Endothelial cell of umbilical vein (primary cell): ENCODE measurements around the gene NXPH1. TPM values are rescaled to one million over a fixed set of nuclear protein-coding genes. Genes with fewer than 3 reads are reported as not detected.

Source experiments
- BruUV-seq: library from RNA; stranded (reverse); fragments of 400-500 nt; replicated peaks from 2 replicates; lab custom pipeline; 2021; lab: Mats Ljungman, UMichigan
- CTCF ChIA-PET: fragments of 300-600, 350-600 bp; sonication (Branson Sonifier 250); formaldehyde crosslinking; loops from one replicate; lab custom pipeline; 2021; ENCODE audit warnings: antibody characterized with exemption, inconsistent platforms; lab: Charles Lee
- POLR2A ChIA-PET: fragments of 300-600, 350-600 bp; sonication (Branson Sonifier 250); formaldehyde crosslinking; loops from one replicate; lab custom pipeline; 2021; ENCODE audit warnings: antibody characterized with exemption, inconsistent platforms; lab: Charles Lee
- DNase-seq: peaks from one replicate; pipeline ENCODE4 v3.0.0-alpha.2; 2011; ENCODE audit warnings: low read depth, low spot score
- FAIRE-seq: peaks from 2 replicates; lab custom pipeline; 2011; peaks lifted over from hg19 to GRCh38; lab: Jason Lieb, UNC
- H2AFZ ChIP-seq: 2 replicates; pipeline ENCODE4 v1.6.0; 2012; ENCODE audit warnings: low read depth, low read length, control low read depth, inconsistent platforms
- H3K27ac ChIP-seq: 2 replicates; pipeline ENCODE4 v1.5.1; 2011; ENCODE audit warnings: low read depth, mild to moderate bottlenecking, control low read depth, low read length, moderate library complexity; ENCODE audit not compliant: insufficient read depth
- H3K27me3 ChIP-seq, 2 experiments: 2 replicates each; pipeline versions ENCODE4 v1.6.0 to v1.6.1; 2011; ENCODE audit warnings: low read length in 2 of 2, mixed read lengths in 1 of 2; ENCODE audit not compliant: control insufficient read depth in 2 of 2, insufficient read depth in 2 of 2
- H3K36me3 ChIP-seq, 2 experiments: 2 replicates in 1 of 2; 3 replicates in 1 of 2; pipeline ENCODE4 v1.5.1; 2011; ENCODE audit warnings: low read length in 2 of 2, mild to moderate bottlenecking in 1 of 2, moderate library complexity in 1 of 2; ENCODE audit not compliant: control insufficient read depth in 2 of 2, insufficient read depth in 2 of 2; ENCODE audit errors: extremely low read depth in 1 of 2
- H3K4me1 ChIP-seq: 3 replicates; pipeline ENCODE4 v1.5.1; 2011; ENCODE audit warnings: mild to moderate bottlenecking, low read length; ENCODE audit not compliant: control insufficient read depth, insufficient read depth; ENCODE audit errors: extremely low read depth
- H3K4me2 ChIP-seq: 2 replicates; pipeline ENCODE4 v1.6.1; 2011; ENCODE audit warnings: low read length, control low read depth, mixed read lengths; ENCODE audit not compliant: insufficient read depth
- H3K4me3 ChIP-seq, 3 experiments: fragments of 200-600 bp in 1 of 3; sonication (generic), shearing (Covaris generic) in 1 of 3; replicated peaks in 1 of 3; 2 replicates each; pipeline ENCODE4 v1.5.1; 2011 to 2016; ENCODE audit warnings: control low read depth in 3 of 3, low read length in 3 of 3, mild to moderate bottlenecking in 2 of 3, inconsistent platforms in 1 of 3, low read depth in 1 of 3, moderate library complexity in 1 of 3; ENCODE audit not compliant: insufficient read depth in 1 of 3
- H3K79me2 ChIP-seq: 2 replicates; pipeline ENCODE4 v1.6.0; 2012; ENCODE audit warnings: low read length, inconsistent platforms; ENCODE audit not compliant: control insufficient read depth, insufficient read depth
- H3K9ac ChIP-seq: replicated peaks from 2 replicates; pipeline ENCODE3; 2011; ENCODE audit warnings: low read length, control low read depth; ENCODE audit not compliant: insufficient read depth; ENCODE audit errors: extremely low read depth
- H3K9me1 ChIP-seq: replicated peaks from 3 replicates; pipeline ENCODE4 v1.6.0; 2011; ENCODE audit warnings: mild to moderate bottlenecking, low read length; ENCODE audit not compliant: control insufficient read depth, insufficient read depth; ENCODE audit errors: extremely low read depth
- H3K9me3 ChIP-seq: replicated peaks from 2 replicates; pipeline ENCODE4 v1.5.1; 2012; ENCODE audit warnings: low read length, inconsistent platforms; ENCODE audit not compliant: control insufficient read depth, insufficient read depth
- H4K20me1 ChIP-seq: replicated peaks from 2 replicates; pipeline ENCODE3; 2011; ENCODE audit warnings: mild to moderate bottlenecking, low read length; ENCODE audit not compliant: control insufficient read depth, insufficient read depth; ENCODE audit errors: extremely low read depth
- EZH2 ChIP-seq: IDR thresholded peaks from 2 replicates; pipeline ENCODE4 v1.6.1; 2012; ENCODE audit warnings: borderline replicate concordance, low read depth, mild to moderate bottlenecking, moderate library complexity, low read length, inconsistent platforms; ENCODE audit not compliant: severe bottlenecking
- FOS ChIP-seq: IDR thresholded peaks from 2 replicates; pipeline ENCODE4 v1.6.1; 2011; ENCODE audit warnings: mild to moderate bottlenecking, low read length, moderate library complexity, borderline replicate concordance; ENCODE audit not compliant: insufficient read depth
- JUN ChIP-seq: IDR thresholded peaks from 2 replicates; pipeline ENCODE4 v1.6.1; 2011; ENCODE audit warnings: borderline replicate concordance, low read depth; ENCODE audit not compliant: insufficient read length, insufficient read depth
- MAX ChIP-seq: IDR thresholded peaks from 2 replicates; pipeline ENCODE4 v1.6.1; 2011; ENCODE audit not compliant: insufficient read depth, insufficient read length
- MYC ChIP-seq: IDR thresholded peaks from one replicate; pipeline ENCODE4 v1.6.1; 2011; ENCODE audit warnings: mild to moderate bottlenecking, low read depth, low read length
- POLR2A ChIP-seq: IDR thresholded peaks from 2 replicates; pipeline ENCODE4 v1.6.1; 2012; ENCODE audit warnings: low read depth, mild to moderate bottlenecking, control low read depth, low read length
- POLR2AphosphoS5 ChIP-seq: IDR thresholded peaks from 2 replicates; pipeline ENCODE4 v1.6.1; 2012; ENCODE audit warnings: low read depth, mild to moderate bottlenecking, control low read depth, low read length, moderate library complexity; ENCODE audit not compliant: insufficient read depth
- dilution Hi-C: fragments of 300-500 bp; cut with MboI; formaldehyde crosslinking; loops from one replicate; pipeline ENCODE4 v1.15.0; 2019; ENCODE audit warnings: low sequenced_read_pairs; ENCODE audit not compliant: extremely low pct_ligation_motif_present
- intact Hi-C: fragments of 100-400 bp; cut with micrococcal nuclease; formaldehyde crosslinking; loops from one replicate; pipeline ENCODE4 v1.10.0; 2022
- polyA plus RNA-seq, 4 experiments: library from polyadenylated mRNA; depleted of rRNA in 3 of 4; stranded (reverse) in 3 of 4; unstranded in 1 of 4; fragments of >200 nt; gene quantifications; 2 replicates each; pipeline versions ENCODE4 v1.2.1 to v1.2.3, GENCODE V29; 2011 to 2012; ENCODE audit warnings: missing spikeins in 1 of 4
- total RNA-seq: library from RNA; stranded (reverse); gene quantifications from 2 replicates; pipeline ENCODE4 v1.2.3, GENCODE V29; 2021
- TF ChIP-seq, protein P1 (sequence below), 2 donors: IDR thresholded peaks; 1 replicate in 1 of 2; 2 replicates in 1 of 2; pipeline ENCODE4 v1.5.1; 2011; ENCODE audit warnings: low read length in 2 of 2, mild to moderate bottlenecking in 2 of 2, moderate library complexity in 2 of 2, control low read depth in 1 of 2, inconsistent platforms in 1 of 2, low read depth in 1 of 2; ENCODE audit not compliant: insufficient read depth in 1 of 2; ENCODE audit errors: extremely low read depth in 1 of 2

Gene NXPH1
- total and polyA plus RNA-seq, 2 donors (not counting 3 experiments of a cell fraction or from before 2014, with no cell fraction given) = not detected

DNA sequence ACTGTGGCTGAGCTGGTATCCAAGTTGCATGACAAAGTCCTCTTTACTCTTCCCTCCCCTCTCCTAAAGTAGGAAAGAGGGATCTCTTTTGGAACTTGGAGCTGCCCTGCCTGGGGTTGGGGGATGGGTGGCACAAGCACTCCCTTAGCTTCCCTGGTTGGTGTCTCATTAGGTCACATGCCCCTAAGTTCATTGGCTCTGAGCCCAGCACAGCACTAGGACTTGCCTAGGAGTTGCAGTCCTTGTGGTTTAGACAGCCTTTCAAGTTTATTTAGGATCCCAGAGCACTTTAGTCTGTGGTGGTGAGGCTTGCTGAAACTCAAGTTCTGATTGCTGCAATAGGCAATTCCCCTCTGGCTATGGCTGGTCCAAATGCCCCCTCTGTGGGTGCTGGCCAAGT lies 281.4 kb downstream of the NXPH1 start:
- H3K9me1 ChIP-seq = no peaks in the 10 kb centered on the region
- no peaks in the 10 kb centered on the region for H3K79me2 ChIP-seq
- ChIA-PET POLR2A (no interaction called here), CTCF (no interaction called here)
- peaks cover 2% of the 10 kb centered on the region for H3K9me3 ChIP-seq
- no peaks in the 10 kb centered on the region for H3K36me3 ChIP-seq
- H3K4me1 ChIP-seq = no peaks in the 10 kb centered on the region
- intact Hi-C loops = no loop called here
- no peak overlapping the region for H2AFZ ChIP-seq
- dilution Hi-C loops = no loop called here
- H3K27me3 ChIP-seq = no peaks in the 10 kb centered on the region
- H3K9ac ChIP-seq = no peak overlapping the region
- H3K4me2 ChIP-seq = no peak overlapping the region
- no peaks in the 10 kb centered on the region for H4K20me1 ChIP-seq
- TF ChIP-seq MYC (no peak), FOS (no peak), MAX (no peak), POLR2AphosphoS5 (no peak), POLR2A (no peak)
- H3K27ac ChIP-seq = no peak overlapping the region
- no TSS peak for BruUV-seq
- no peak overlapping the region for H3K4me3 ChIP-seq
- DNase-seq (no peak), FAIRE-seq (no peak)

DNA sequence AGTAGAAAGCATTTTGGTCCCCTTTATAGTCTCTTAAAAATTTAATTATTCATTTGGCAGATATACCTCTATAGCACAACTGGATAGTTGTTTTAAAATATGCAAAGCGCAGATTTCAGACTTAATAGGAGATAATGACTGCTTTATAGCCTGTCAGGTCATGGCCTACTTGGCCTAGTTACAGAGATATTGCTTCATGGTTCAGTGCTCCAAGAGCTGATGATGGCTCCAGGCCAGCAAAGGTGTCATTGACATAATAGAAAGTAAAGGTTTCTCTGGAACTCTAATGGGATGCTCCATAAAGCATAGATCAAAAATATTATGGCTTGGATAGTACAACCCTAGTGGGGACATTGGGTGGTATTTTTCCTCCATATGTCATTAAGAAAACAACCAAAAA lies 285.7 kb downstream of the NXPH1 start:
- no TSS peak for BruUV-seq
- intact Hi-C loops = no loop called here
- no peaks in the 10 kb centered on the region for H3K9me1 ChIP-seq
- ChIA-PET POLR2A (no interaction called here), CTCF (no interaction called here)
- DNase-seq (no peak), FAIRE-seq (no peak)
- dilution Hi-C loops = no loop called here
- no peak overlapping the region for H3K9ac ChIP-seq
- H3K4me3 ChIP-seq = no peak overlapping the region
- H3K79me2 ChIP-seq = no peaks in the 10 kb centered on the region
- no peaks in the 10 kb centered on the region for H4K20me1 ChIP-seq
- H2AFZ ChIP-seq = no peak overlapping the region
- H3K36me3 ChIP-seq = no peaks in the 10 kb centered on the region
- no peak overlapping the region for H3K27ac ChIP-seq
- peaks cover 2% of the 10 kb centered on the region for H3K9me3 ChIP-seq
- no peaks in the 10 kb centered on the region for H3K4me1 ChIP-seq
- H3K4me2 ChIP-seq = no peak overlapping the region
- TF ChIP-seq, protein P1, sequence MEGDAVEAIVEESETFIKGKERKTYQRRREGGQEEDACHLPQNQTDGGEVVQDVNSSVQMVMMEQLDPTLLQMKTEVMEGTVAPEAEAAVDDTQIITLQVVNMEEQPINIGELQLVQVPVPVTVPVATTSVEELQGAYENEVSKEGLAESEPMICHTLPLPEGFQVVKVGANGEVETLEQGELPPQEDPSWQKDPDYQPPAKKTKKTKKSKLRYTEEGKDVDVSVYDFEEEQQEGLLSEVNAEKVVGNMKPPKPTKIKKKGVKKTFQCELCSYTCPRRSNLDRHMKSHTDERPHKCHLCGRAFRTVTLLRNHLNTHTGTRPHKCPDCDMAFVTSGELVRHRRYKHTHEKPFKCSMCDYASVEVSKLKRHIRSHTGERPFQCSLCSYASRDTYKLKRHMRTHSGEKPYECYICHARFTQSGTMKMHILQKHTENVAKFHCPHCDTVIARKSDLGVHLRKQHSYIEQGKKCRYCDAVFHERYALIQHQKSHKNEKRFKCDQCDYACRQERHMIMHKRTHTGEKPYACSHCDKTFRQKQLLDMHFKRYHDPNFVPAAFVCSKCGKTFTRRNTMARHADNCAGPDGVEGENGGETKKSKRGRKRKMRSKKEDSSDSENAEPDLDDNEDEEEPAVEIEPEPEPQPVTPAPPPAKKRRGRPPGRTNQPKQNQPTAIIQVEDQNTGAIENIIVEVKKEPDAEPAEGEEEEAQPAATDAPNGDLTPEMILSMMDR (IDR thresholded peaks at IDR 0.05; ENCODE audit: extremely low read depth in 1 of 2, insufficient read depth in 1 of 2, low read depth in 1 of 2, low read length in 2 of 2) = no peak
- no peak for TF ChIP-seq FOS
- no peak for TF ChIP-seq EZH2
- no peak for TF ChIP-seq MAX
- TF ChIP-seq JUN = no peak
- H3K27me3 ChIP-seq = no peaks in the 10 kb centered on the region
